NB4 (cell line): ENCODE data around the gene GNAO1.

Experiments used
- CTCF ChIP-seq: IDR thresholded peaks from one replicate; pipeline ENCODE4 v1.5.1; 2012; ENCODE audit warnings: low read depth, low read length
- MYC ChIP-seq: IDR thresholded peaks from 2 replicates; pipeline ENCODE4 v1.6.1; 2011; ENCODE audit warnings: low read depth, low read length
- POLR2A ChIP-seq: IDR thresholded peaks from 2 replicates; pipeline ENCODE4 v1.6.1; 2011; ENCODE audit warnings: mild to moderate bottlenecking; ENCODE audit not compliant: insufficient read length; ENCODE audit errors: extremely low read depth

DNA sequence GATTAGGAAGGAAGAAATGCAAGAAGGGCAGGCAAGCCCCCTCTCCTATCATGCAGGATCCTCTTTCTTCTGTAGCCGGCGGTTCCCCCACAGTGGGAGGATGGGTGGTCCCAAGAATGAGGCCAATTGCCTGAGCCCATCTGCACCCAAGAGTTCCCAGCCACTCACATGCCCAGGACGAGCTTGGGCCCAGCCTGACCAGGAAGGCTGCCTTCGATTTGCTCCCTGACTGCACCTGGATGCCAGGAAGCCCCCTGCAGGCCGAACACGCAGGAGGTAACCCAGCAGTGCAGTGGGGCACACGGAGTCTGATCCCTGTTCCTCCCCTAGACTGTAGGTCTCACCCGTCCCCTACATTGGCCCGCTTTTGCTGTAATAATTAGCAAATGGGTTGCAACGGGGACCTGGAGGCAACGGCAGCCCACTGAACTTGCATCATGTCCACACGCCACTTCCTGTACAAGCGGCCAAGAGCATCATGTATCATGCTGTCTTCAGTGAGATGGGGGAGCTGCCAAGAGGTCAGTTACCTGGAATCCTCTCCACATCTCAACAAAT, 166.6 kb downstream of the GNAO1 start:
- peak; percentile 12 for TF ChIP-seq CTCF
- TF ChIP-seq POLR2A = no peak
- no peak for TF ChIP-seq MYC
